Measurements from ENCODE around the gene ERF. TPM values are rescaled to one million over a fixed set of nuclear protein-coding genes. Genes with fewer than 3 reads are reported as not detected.

The ERF gene
- total RNA-seq, 1 experiment from 2014 or later, result 79.1 TPM

- H3K9me3 ChIP-seq (ENCODE audit: insufficient read depth, low read depth), result no peaks in the 10 kb centered on the region
- no peaks in the 10 kb centered on the region for H3K9me2 ChIP-seq (ENCODE audit: insufficient read depth)
- no peaks in the 10 kb centered on the region for H3K27me3 ChIP-seq (ENCODE audit: insufficient read depth, low read depth)
- H4K20me1 ChIP-seq (ENCODE audit: insufficient read depth), result peaks cover 9% of the 10 kb centered on the region; the same call in 1 of the 2 replicates
- intact Hi-C loops (cut with micrococcal nuclease; ENCODE audit: unreplicated experiment), result no loop called here
- no peak for TF ChIP-seq CTCF (conservative IDR thresholded peaks at IDR 0.05)
- ChIA-PET POLR2A (ENCODE audit: unreplicated experiment) (no interaction called here), CTCF (no interaction called here)
- 0 out of 2 replicates have a peak, but pooled peaks cover 2% of the 10 kb centered on the region for H3K4me1 ChIP-seq (replicated peaks; ENCODE audit: insufficient read depth)
- no peaks in the 10 kb centered on the region for H3K36me3 ChIP-seq (ENCODE audit: low read depth)
- H3K79me2 ChIP-seq (ENCODE audit: low read depth), result peaks cover 7% of the 10 kb centered on the region; the same call in 1 of the 2 replicates
- no peak overlapping the region for H3K4me2 ChIP-seq
- no TSS peak for BruUV-seq (replicated peaks)
- no peak overlapping the region for H2AFZ ChIP-seq
- peaks cover 8% of the 10 kb centered on the region; the same call in 1 of the 2 replicates for H3F3A ChIP-seq (ENCODE audit: insufficient read depth, low read depth)
- H3K27ac ChIP-seq, result no peak overlapping the region
- DNase-seq, result no peak
- H3K4me3 ChIP-seq, result no peak overlapping the region
These were observed 35.2 kb upstream of the ERF start for GRCh38 chr19:42290136-42290522.

- CTCF ChIA-PET, result no interaction called here
- Histone ChIP-seq H3K79me2 (ENCODE audit: low read depth) (peaks cover 12% of the 10 kb centered on the region; the same call in 1 of the 2 replicates), H3K9me2 (ENCODE audit: insufficient read depth) (no peaks in the 10 kb centered on the region), H2AFZ (no peak overlapping the region), H3K9me3 (ENCODE audit: insufficient read depth, low read depth) (no peaks in the 10 kb centered on the region), H3K4me3 (no peak overlapping the region), H3F3A (ENCODE audit: insufficient read depth, low read depth) (peaks cover 8% of the 10 kb centered on the region; the same call in 1 of the 2 replicates), H3K4me2 (no peak overlapping the region), H3K27ac (no peak overlapping the region), H3K4me1 (replicated peaks; ENCODE audit: insufficient read depth) (peaks cover 8% of the 10 kb centered on the region; the same call in 1 of the 2 replicates), H3K27me3 (ENCODE audit: insufficient read depth, low read depth) (no peaks in the 10 kb centered on the region), H3K36me3 (ENCODE audit: low read depth) (no peaks in the 10 kb centered on the region), H4K20me1 (ENCODE audit: insufficient read depth) (peaks cover 12% of the 10 kb centered on the region; the same call in 1 of the 2 replicates)
- POLR2A ChIA-PET (ENCODE audit: unreplicated experiment), result no interaction called here
- BruUV-seq (replicated peaks), result no TSS peak
- intact Hi-C loops (cut with micrococcal nuclease; ENCODE audit: unreplicated experiment), result no loop called here
- DNase-seq, result no peak
- TF ChIP-seq EZH2 (IDR thresholded peaks at IDR 0.05; ENCODE audit: low read depth) (no peak), CTCF (conservative IDR thresholded peaks at IDR 0.05) (no peak)
These were observed 34.7 kb upstream of the ERF start for GRCh38 chr19:42289556-42290041.

GRCh38 chr19:42288881-42289555, 34.1 kb upstream of the ERF start:
- H3K36me3 ChIP-seq (ENCODE audit: low read depth), result no peaks in the 10 kb centered on the region
- CTCF ChIA-PET, result interaction anchor here (0.5 kb wide), 1 partner anchor 43 kb away, joined by 4 read pairs; no protein-coding TSS in a partner anchor
- intact Hi-C loops (cut with micrococcal nuclease; ENCODE audit: unreplicated experiment), result no loop called here

More at GRCh38 chr19:42288881-42289555, 34.1 kb upstream of the ERF start:
- no TSS peak for BruUV-seq (replicated peaks)
- no peaks in the 10 kb centered on the region for H3K9me2 ChIP-seq (ENCODE audit: insufficient read depth)
- DNase-seq, result no peak
- H3K4me2 ChIP-seq, result no peak overlapping the region
- H3K27me3 ChIP-seq (ENCODE audit: insufficient read depth, low read depth), result no peaks in the 10 kb centered on the region
- no peak overlapping the region for H2AFZ ChIP-seq
- H3K27ac ChIP-seq, result no peak overlapping the region
- POLR2A ChIA-PET (ENCODE audit: unreplicated experiment), result no interaction called here
- peaks cover 12% of the 10 kb centered on the region; the same call in 1 of the 2 replicates for H4K20me1 ChIP-seq (ENCODE audit: insufficient read depth)
- H3K4me3 ChIP-seq, result no peak overlapping the region
- H3K79me2 ChIP-seq (ENCODE audit: low read depth), result peaks cover 14% of the 10 kb centered on the region; the same call in 1 of the 2 replicates
- peaks cover 8% of the 10 kb centered on the region; the same call in 1 of the 2 replicates for H3F3A ChIP-seq (ENCODE audit: insufficient read depth, low read depth)
- H3K4me1 ChIP-seq (replicated peaks; ENCODE audit: insufficient read depth), result peaks cover 8% of the 10 kb centered on the region; the same call in 1 of the 2 replicates
- no peaks in the 10 kb centered on the region for H3K9me3 ChIP-seq (ENCODE audit: insufficient read depth, low read depth)
- no peak for TF ChIP-seq EZH2 (IDR thresholded peaks at IDR 0.05; ENCODE audit: low read depth)
- TF ChIP-seq CTCF (conservative IDR thresholded peaks at IDR 0.05), result no peak

Data from PC-9 (cell line).